A673 (cell line): ENCODE measurements around the gene PGBD5. TPM values are rescaled to one million over a fixed set of nuclear protein-coding genes. Genes with fewer than 3 reads are reported as not detected.

Experiments
- BruUV-seq: library from RNA; stranded (reverse); fragments of 400-500 nt; replicated peaks from 2 replicates; lab custom pipeline; 2021; lab: Mats Ljungman, UMichigan
- CTCF ChIA-PET: fragments of 300-600 bp; sonication (Branson Sonifier 250); formaldehyde crosslinking; loops from one replicate; lab custom pipeline; 2022; ENCODE audit warnings: antibody characterized with exemption; lab: Charles Lee
- POLR2A ChIA-PET: fragments of 300-600 bp; sonication (Branson Sonifier 250); formaldehyde crosslinking; loops from one replicate; lab custom pipeline; 2022; ENCODE audit warnings: antibody characterized with exemption; ENCODE audit not compliant: low non-redundant PET; lab: Charles Lee
- DNase-seq: peaks from one replicate; pipeline ENCODE4 v3.0.0-alpha.2; 2015; ENCODE audit warnings: low spot score
- H3K27ac ChIP-seq: fragments of 200-600 bp; sonication (generic); 2 replicates; pipeline ENCODE4 v1.5.1; 2016; ENCODE audit warnings: mixed run types, low read depth, mild to moderate bottlenecking, mixed read lengths, antibody characterized with exemption, low read length; ENCODE audit not compliant: poor library complexity, severe bottlenecking
- H3K27me3 ChIP-seq: fragments of 200-600 bp; sonication (generic); replicated peaks from 2 replicates; pipeline ENCODE4 v1.6.1; 2017; ENCODE audit warnings: mixed run types, low read depth, mild to moderate bottlenecking, mixed read lengths, antibody characterized with exemption, low read length; ENCODE audit not compliant: insufficient read depth, poor library complexity
- H3K36me3 ChIP-seq: fragments of 200-600 bp; sonication (generic); 2 replicates; pipeline ENCODE4 v1.6.1; 2016; ENCODE audit warnings: mixed run types, mild to moderate bottlenecking, mixed read lengths, antibody characterized with exemption, low read length; ENCODE audit not compliant: insufficient read depth, poor library complexity, severe bottlenecking
- H3K4me1 ChIP-seq: fragments of 200-600 bp; sonication (generic); 2 replicates; pipeline ENCODE4 v1.6.1; 2017; ENCODE audit warnings: mixed run types, mild to moderate bottlenecking, mixed read lengths, antibody characterized with exemption, low read length; ENCODE audit not compliant: insufficient read depth, poor library complexity, severe bottlenecking
- H3K4me3 ChIP-seq: fragments of 200-600 bp; sonication (generic); 2 replicates; pipeline ENCODE4 v1.5.1; 2016; ENCODE audit warnings: low read depth, mixed run types, mild to moderate bottlenecking, mixed read lengths, low read length; ENCODE audit not compliant: poor library complexity, severe bottlenecking
- H3K9me3 ChIP-seq: fragments of 200-600 bp; sonication (generic); 2 replicates; pipeline ENCODE4 v1.6.1; 2016; ENCODE audit warnings: mixed run types, low read depth, mild to moderate bottlenecking, mixed read lengths, antibody characterized with exemption, low read length; ENCODE audit not compliant: poor library complexity, severe bottlenecking
- CTCF ChIP-seq: fragments of 300-800, 200-600 bp; sonication (generic); conservative IDR thresholded peaks from 2 replicates; pipeline ENCODE4 v1.5.1; 2017; ENCODE audit warnings: low read depth, mild to moderate bottlenecking, antibody characterized with exemption, low read length, moderate library complexity, mixed read lengths
- EZH2 ChIP-seq: fragments of 200-600 bp; sonication (generic); IDR thresholded peaks from 2 replicates; pipeline ENCODE4 v1.6.1; 2017; ENCODE audit warnings: borderline replicate concordance, low read depth, mild to moderate bottlenecking, mixed read lengths, antibody characterized with exemption, low read length; ENCODE audit not compliant: poor library complexity, severe bottlenecking
- intact Hi-C: fragments of 100-400 bp; cut with micrococcal nuclease; formaldehyde crosslinking; loops from one replicate; pipeline ENCODE4 v1.10.0; 2022; ENCODE audit not compliant: unreplicated experiment
- total RNA-seq: library from RNA; stranded (reverse); gene quantifications from 2 replicates; pipeline ENCODE4 v1.2.3, GENCODE V29; 2021

Gene PGBD5
- total RNA-seq, 1 experiment from 2014 or later, result 0.52 TPM

- H3K9me3 ChIP-seq, result no peaks in the 10 kb centered on the region
- intact Hi-C loops, result no loop called here
- H3K36me3 ChIP-seq, result no peaks in the 10 kb centered on the region
- TF ChIP-seq EZH2, result no peak
- TF ChIP-seq CTCF, result no peak
- CTCF ChIA-PET, result no interaction called here
- BruUV-seq, result no TSS peak
- POLR2A ChIA-PET, result no interaction called here
- H3K4me3 ChIP-seq, result no peak overlapping the region
- no peak for DNase-seq
- H3K4me1 ChIP-seq, result peaks cover 4% of the 10 kb centered on the region
- no peak overlapping the region for H3K27ac ChIP-seq
- no peaks in the 10 kb centered on the region for H3K27me3 ChIP-seq
Observed at GRCh38 chr1:230352537-230352936, 73.6 kb downstream of the PGBD5 start.

- H3K36me3 ChIP-seq, result no peaks in the 10 kb centered on the region
- CTCF ChIA-PET, result no interaction called here
Observed at GRCh38 chr1:230351983-230352382, 74.1 kb downstream of the PGBD5 start.

GRCh38 chr1:230351514-230351913, 74.6 kb downstream of the PGBD5 start:
- no TSS peak for BruUV-seq
- H3K27me3 ChIP-seq, result no peaks in the 10 kb centered on the region
- H3K27ac ChIP-seq, result no peak overlapping the region
- no peaks in the 10 kb centered on the region for H3K36me3 ChIP-seq
- POLR2A ChIA-PET, result no interaction called here
- no peaks in the 10 kb centered on the region for H3K9me3 ChIP-seq
- no peak overlapping the region for H3K4me3 ChIP-seq
- intact Hi-C loops, result no loop called here
- no peaks in the 10 kb centered on the region for H3K4me1 ChIP-seq
- no peak for DNase-seq
- TF ChIP-seq CTCF (no peak), EZH2 (no peak)
- CTCF ChIA-PET, result no interaction called here

More at GRCh38 chr1:230351983-230352382, 74.1 kb downstream of the PGBD5 start:
- DNase-seq, result no peak
- Histone ChIP-seq H3K4me3 (no peak overlapping the region), H3K27ac (no peak overlapping the region), H3K27me3 (no peaks in the 10 kb centered on the region), H3K9me3 (no peaks in the 10 kb centered on the region), H3K4me1 (no peaks in the 10 kb centered on the region)
- POLR2A ChIA-PET, result no interaction called here
- intact Hi-C loops, result no loop called here
- BruUV-seq, result no TSS peak
- no peak for TF ChIP-seq EZH2
- no peak for TF ChIP-seq CTCF
